HG02981 (cell line): ENCODE results near the gene CBLL1.

Source experiments
- ATAC-seq: cut with Tn5 transposase; IDR thresholded peaks from one replicate; pipeline ENCODE4 v1.9.1; 2021; ENCODE audit warnings: mild to moderate bottlenecking, moderate library complexity; ENCODE audit not compliant: unreplicated experiment

Gene CBLL1

GRCh38 chr7:107742678-107743566 is 1.0 kb upstream of the CBLL1 start:
- peak; percentile 33 for ATAC-seq

- ATAC-seq = peak; percentile 33
Observed at GRCh38 chr7:107744345-107744750, 406 bp downstream of the CBLL1 start.

GRCh38 chr7:107746006-107746405 is 2.1 kb downstream of the CBLL1 start:
- no peak for ATAC-seq

- ATAC-seq = no peak
Observed at GRCh38 chr7:107751113-107751512, 7.2 kb downstream of the CBLL1 start.

- no peak for ATAC-seq
Observed at GRCh38 chr7:107754642-107755041, 10.7 kb downstream of the CBLL1 start.

- no peak for ATAC-seq
Observed at GRCh38 chr7:107758667-107759066, 14.7 kb downstream of the CBLL1 start.

- no peak for ATAC-seq
Observed at GRCh38 chr7:107767391-107767790, 23.4 kb downstream of the CBLL1 start.

- ATAC-seq = no peak
Observed at GRCh38 chr7:107768263-107768662, 24.3 kb downstream of the CBLL1 start.

- ATAC-seq = no peak
Observed at GRCh38 chr7:107773027-107773426, 29.1 kb downstream of the CBLL1 start.

GRCh38 chr7:107777702-107778101 is 33.8 kb downstream of the CBLL1 start:
- ATAC-seq = no peak

- ATAC-seq = no peak
Observed at GRCh38 chr7:107778283-107778682, 34.3 kb downstream of the CBLL1 start.

GRCh38 chr7:107779647-107780099 is 35.7 kb downstream of the CBLL1 start:
- no peak for ATAC-seq

- ATAC-seq = no peak
Observed at GRCh38 chr7:107782374-107782773, 38.4 kb downstream of the CBLL1 start.

- no peak for ATAC-seq
Observed at GRCh38 chr7:107783648-107784047, 39.7 kb downstream of the CBLL1 start.

GRCh38 chr7:107785170-107785569 is 41.2 kb downstream of the CBLL1 start:
- ATAC-seq = no peak

GRCh38 chr7:107785926-107786325 is 42.0 kb downstream of the CBLL1 start:
- ATAC-seq = no peak

- ATAC-seq = no peak
Observed at GRCh38 chr7:107788216-107788615, 44.3 kb downstream of the CBLL1 start.

GRCh38 chr7:107788662-107789061 is 44.7 kb downstream of the CBLL1 start:
- no peak for ATAC-seq

GRCh38 chr7:107789647-107790046 is 45.7 kb downstream of the CBLL1 start:
- no peak for ATAC-seq

- ATAC-seq = no peak
Observed at GRCh38 chr7:107792364-107792763, 48.4 kb downstream of the CBLL1 start.

GRCh38 chr7:107799647-107800264 is 55.8 kb downstream of the CBLL1 start:
- ATAC-seq = no peak

GRCh38 chr7:107803009-107803610 is 59.2 kb downstream of the CBLL1 start, which contains the start of gene SLC26A3:
Gene SLC26A3 (minus strand): TSS chr7:107803223. CDS start chr7:107794509, 8,714 bp downstream.
- no peak for ATAC-seq
